NK-92 treated with Interleukin-12 subunit alpha and Interleukin-12 subunit beta, amount 100 ng/mL, for 24 hours (cell line): ENCODE results near the gene PSD.

Experiments used
- DNase-seq: peaks from one replicate; lab custom pipeline; 2025; lab: John Stamatoyannopoulos, UW

Gene PSD

GRCh38 chr10:102404361-102405107 lies 14.1 kb downstream of the PSD start:
- DNase-seq, result no peak

GRCh38 chr10:102403115-102403514 lies 15.5 kb downstream of the PSD start:
- DNase-seq, result no peak

DNA sequence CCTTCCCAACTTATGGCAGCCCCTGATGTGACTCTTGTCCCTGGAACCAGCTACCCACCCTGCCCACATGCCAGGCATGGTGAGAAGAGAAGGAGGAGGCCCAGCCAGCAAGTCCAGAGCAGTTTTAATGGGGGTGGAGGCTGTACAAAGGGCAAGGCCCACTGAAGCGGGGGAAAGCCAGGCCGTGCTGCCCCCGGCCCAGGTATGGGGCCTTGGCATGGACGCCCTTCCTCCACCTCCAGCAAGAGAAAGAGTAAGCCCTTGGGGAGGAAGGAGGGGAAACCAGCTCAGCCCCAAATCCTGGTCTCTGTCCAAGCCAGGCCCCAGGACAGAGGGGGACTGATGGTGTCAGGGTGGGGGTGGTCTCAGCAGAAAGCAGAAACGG lies 16.1 kb downstream of the PSD start:
- DNase-seq, result no peak

DNA sequence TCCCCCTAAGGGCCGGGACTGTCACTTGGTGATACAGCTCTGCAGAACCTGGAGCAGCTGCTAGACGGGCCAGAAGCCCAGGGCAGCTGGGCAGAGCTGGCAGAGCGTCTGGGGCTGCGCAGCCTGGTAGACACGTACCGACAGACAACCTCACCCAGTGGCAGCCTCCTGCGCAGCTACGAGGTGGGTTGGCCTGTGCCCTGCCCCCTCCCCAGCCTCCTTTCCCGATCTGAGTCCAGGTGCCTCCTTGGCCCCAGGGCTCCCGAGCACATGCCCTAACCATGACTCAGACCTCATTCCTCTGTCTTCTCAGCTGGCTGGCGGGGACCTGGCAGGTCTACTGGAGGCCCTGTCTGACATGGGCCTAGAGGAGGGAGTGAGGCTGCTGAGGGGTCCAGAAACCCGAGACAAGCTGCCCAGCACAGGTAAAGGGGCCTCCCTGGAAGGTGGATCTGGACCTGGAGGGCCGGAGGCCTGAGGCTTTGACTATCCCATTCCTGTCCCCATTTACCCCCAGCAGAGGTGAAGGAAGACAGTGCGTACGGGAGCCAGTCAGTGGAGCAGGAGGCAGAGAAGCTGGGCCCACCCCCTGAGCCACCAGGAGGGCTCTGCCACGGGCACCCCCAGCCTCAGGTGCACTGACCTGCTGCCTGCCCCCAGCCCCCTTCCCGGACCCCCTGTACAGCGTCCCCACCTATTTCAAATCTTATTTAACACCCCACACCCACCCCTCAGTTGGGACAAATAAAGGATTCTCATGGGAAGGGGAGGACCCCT lies 16.7 kb downstream of the PSD start:
- DNase-seq, result no peak

- DNase-seq, result no peak
Observed at GRCh38 chr10:102401342-102401654, 17.3 kb downstream of the PSD start.

DNA sequence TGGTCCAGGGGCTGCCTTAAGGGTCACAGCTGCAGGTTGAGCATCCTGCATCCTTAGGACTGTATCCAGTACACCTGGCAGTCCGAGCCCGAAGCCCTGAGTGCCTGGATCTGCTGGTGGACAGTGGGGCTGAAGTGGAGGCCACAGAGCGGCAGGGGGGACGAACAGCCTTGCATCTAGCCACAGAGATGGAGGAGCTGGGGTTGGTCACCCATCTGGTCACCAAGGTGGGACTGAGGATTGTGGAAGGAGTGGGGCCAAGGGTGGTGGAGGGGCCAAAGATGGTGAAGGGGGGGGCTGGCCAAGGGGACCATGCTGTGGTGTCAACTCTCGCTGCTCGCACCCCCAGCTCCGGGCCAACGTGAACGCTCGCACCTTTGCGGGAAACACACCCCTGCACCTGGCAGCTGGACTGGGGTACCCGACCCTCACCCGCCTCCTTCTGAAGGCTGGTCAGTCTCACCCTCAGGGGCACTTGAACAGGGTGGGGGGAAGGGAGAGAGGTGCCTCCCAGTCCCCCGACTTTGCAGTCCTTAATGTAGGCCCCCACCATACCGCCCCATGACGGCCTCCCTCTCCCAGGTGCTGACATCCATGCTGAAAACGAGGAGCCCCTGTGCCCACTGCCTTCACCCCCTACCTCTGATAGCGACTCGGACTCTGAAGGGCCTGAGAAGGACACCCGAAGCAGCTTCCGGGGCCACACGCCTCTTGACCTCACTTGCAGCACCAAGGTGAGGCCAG lies 17.8 kb downstream of the PSD start:
- DNase-seq, result no peak

GRCh38 chr10:102400076-102400475 lies 18.5 kb downstream of the PSD start:
- DNase-seq, result no peak

GRCh38 chr10:102399217-102400021 lies 19.2 kb downstream of the PSD start:
- peak; percentile 69 for DNase-seq

DNA sequence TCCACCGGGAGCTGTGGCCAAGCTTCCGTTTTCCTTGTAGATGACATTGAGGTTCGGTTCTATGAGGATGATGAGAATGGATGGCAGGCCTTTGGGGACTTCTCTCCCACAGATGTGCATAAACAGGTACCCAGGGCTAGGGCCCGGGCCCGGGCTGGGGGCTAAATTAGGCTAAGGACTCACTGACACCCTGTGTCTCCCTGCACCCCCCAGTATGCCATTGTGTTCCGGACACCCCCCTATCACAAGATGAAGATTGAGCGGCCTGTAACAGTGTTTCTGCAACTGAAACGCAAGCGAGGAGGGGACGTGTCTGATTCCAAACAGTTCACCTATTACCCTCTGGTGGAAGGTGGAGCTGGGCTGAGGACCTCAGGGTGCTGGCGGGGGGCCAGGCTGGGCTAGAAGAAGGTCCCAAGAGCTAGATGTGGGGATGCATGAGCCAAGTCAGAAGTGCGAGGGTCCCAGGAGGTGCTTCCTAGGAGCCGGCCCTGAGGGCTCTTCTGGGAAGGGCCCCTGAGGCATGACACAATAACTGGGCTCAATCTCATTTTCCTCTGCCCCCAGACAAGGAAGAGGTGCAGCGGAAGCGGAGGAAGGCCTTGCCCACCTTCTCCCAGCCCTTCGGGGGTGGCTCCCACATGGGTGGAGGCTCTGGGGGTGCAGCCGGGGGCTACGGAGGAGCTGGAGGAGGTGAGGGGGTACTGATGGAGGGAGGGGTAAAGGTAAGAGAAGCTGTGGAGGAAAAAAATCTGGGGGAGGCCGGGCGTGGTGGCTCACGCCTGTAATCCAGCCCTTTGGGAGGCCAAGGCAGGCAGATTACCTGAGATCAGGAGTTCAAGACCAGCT lies 20.2 kb downstream of the PSD start:
- DNase-seq, result no peak

DNA sequence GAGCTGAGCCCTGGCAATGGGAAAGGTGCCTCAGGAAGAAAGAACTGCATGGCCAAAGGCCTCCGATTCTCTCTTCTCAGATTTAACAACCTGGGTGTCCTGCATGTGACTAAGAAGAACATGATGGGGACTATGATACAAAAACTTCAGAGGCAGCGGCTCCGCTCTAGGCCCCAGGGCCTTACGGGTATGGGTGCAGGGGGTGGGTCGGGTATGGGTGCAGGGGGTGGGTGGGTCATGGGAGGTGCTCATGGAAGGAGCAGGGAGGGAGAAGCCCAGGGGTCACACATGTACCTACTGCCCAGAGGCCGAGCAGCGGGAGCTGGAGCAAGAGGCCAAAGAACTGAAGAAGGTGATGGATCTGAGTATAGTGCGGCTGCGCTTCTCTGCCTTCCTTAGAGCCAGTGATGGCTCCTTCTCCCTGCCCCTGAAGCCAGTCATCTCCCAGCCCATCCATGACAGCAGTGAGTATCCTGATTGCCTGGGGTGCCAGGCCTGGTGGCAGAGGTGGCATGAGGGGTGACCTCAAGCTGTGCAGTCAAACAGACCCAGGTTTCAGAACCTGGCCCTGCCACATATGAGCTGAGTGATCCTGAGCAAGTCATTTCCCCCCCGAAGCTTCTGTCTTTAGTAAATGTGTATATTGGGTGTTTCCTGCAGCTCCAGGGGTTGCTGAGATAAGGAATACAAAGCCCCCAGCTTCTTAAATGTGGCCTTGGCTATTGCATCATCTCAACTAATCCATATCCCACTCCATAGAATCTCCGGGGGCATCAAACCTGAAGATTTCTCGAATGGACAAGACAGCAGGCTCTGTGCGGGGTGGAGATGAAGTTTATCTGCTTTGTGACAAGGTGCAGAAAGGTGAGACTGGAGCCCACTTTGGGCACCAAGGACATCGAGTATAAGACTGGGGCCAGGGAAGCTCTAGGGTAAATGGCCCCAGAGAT lies 21.1 kb downstream of the PSD start:
- DNase-seq, result no peak

DNA sequence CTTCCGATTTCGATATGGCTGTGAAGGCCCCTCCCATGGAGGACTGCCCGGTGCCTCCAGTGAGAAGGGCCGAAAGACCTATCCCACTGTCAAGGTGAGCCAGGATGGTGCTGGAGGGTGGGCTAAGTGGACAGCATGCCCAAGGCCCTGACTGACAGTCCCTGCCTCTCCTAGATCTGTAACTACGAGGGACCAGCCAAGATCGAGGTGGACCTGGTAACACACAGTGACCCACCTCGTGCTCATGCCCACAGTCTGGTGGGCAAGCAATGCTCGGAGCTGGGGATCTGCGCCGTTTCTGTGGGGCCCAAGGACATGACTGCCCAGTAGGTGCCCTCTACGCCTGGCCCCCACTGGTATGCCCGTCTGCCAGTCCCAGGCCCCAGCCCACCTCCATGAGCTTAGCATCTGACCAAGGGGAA lies 21.8 kb downstream of the PSD start:
- no peak for DNase-seq

DNA sequence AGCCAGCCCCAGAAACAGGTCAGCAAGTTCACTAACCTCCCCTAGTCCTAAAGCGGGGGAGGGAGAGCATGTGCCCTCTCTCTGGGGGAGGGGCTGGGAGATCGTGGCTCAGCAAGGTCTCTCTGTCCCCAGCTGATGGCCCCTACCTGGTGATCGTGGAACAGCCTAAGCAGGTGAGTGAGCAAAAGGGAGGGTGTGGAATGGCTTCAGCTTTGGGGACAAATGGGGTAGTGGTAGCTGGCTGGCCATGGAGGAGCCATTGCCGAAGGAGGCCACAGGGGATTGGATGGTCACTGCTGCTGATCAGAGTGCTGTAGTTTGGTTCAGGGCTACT lies 22.3 kb downstream of the PSD start:
- DNase-seq, result no peak

DNA sequence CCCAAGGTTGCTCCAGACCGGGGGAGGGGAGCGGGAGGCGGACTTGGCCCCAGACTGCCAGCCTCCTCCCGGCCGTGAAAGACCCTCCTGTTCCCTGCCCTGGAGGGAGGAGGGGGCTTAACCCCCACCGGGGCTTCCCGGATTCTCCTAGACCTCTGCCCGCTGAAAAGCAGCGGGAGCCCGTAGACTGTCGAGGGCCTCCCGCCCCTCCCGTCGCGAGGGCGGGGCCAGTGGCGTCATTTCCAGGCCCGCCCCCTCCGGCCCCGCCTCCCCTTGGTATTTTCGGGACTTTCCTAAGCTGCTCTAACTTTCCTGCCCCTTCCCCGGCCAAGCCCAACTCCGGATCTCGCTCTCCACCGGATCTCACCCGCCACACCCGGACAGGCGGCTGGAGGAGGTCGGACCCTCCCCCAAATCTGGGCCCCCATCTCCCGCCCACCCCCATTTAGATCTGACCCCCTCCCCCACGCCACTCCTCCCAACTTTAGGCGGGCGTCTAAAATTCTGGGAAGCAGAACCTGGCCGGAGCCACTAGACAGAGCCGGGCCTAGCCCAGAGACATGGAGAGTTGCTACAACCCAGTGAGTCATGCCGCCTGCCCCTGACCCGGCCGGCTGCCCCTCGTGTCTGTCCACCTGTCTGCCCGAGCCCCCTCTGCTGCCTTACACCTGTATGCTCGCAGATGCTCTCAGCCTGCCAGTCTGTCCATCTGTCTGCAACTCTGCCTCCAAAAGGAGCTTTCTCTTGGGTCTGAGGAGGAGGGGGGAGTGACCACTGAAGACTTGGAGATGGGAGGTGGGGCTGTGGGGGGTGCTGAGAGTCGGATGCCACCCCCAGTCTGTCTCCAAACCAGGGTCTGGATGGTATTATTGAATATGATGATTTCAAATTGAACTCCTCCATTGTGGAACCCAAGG lies 22.9 kb downstream of the PSD start, which contains the start of gene NFKB2:
NFKB2 (plus strand) TSS at position 306 of the 917 bp plus-strand sequence; CDS start at position 561, 255 bp downstream.
- DNase-seq, result peak; percentile 75

DNA sequence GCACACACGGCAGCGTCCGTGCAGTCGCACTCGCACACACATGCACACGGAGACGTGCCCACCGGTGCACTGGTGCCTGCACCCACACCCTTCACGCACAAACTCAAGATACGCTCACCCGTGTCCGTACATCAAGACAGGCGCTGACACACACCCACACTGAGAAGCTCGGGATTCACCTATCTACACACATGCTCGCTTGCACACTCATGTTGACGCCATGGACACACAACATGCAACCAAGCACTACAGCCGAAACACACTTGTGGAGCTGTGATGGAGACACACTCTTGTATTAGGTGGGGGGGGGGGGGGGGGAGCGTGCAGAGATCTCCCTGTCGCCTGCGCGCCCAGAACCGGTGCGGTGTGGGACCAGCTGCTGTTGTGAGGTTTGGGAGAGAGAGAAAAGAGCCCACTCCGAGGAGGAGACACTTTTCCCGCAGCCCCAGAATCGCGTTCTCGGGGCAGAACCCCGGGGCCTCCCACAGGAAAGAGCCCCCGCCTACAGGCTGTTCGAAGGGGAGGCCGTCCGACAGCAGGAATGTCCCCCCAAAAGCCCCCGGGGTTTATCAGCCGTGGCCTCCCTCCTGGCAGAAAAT lies 23.7 kb downstream of the PSD start:
- DNase-seq, result no peak

- DNase-seq, result peak; percentile 97
Observed at GRCh38 chr10:102394079-102394800, 24.3 kb downstream of the PSD start.

GRCh38 chr10:102393411-102394078 lies 25.0 kb downstream of the PSD start:
- no peak for DNase-seq

GRCh38 chr10:102392306-102392705 lies 26.3 kb downstream of the PSD start:
- no peak for DNase-seq
